Aorta (tissue), 5 donors: ENCODE measurements around the gene RTL10. TPM values are rescaled to one million over a fixed set of nuclear protein-coding genes. Genes with fewer than 3 reads are reported as not detected.

ENCODE experiments used
- ATAC-seq: fragments of 200-7000 bp; cut with Tn5 transposase; one replicate; pipeline ENCODE4 v1.9.1; 2022; ENCODE audit warnings: moderate library complexity; ENCODE audit not compliant: low FRiP score
- DNase-seq, 2 donors: peaks; one replicate each; pipeline ENCODE4 v3.0.0-alpha.2; 2020
- H3K27ac ChIP-seq, 2 donors: one replicate each; pipeline ENCODE4 v1.5.1; 2013; ENCODE audit warnings: low read length in 2 of 2, mild to moderate bottlenecking in 2 of 2, moderate library complexity in 2 of 2, control low read depth in 1 of 2, inconsistent platforms in 1 of 2, low read depth in 1 of 2
- H3K27me3 ChIP-seq, 2 donors: one replicate each; pipeline ENCODE4 v1.6.1; 2013; ENCODE audit warnings: control low read depth in 1 of 2, low read length in 1 of 2, mild to moderate bottlenecking in 1 of 2, moderate library complexity in 1 of 2; ENCODE audit not compliant: insufficient read depth in 2 of 2, control insufficient read depth in 1 of 2
- H3K36me3 ChIP-seq, 2 donors: one replicate each; pipeline ENCODE4 v1.6.1; 2013; ENCODE audit warnings: control low read depth in 1 of 2, low read length in 1 of 2, mild to moderate bottlenecking in 1 of 2; ENCODE audit not compliant: insufficient read depth in 2 of 2, control insufficient read depth in 1 of 2
- H3K4me1 ChIP-seq, 2 donors: one replicate each; pipeline ENCODE4 v1.6.1; 2013; ENCODE audit warnings: low read length in 2 of 2, control low read depth in 1 of 2, mild to moderate bottlenecking in 1 of 2, moderate library complexity in 1 of 2; ENCODE audit not compliant: insufficient read depth in 2 of 2, control insufficient read depth in 1 of 2
- H3K4me3 ChIP-seq, 2 donors: one replicate each; pipeline ENCODE4 v1.5.1; 2013; ENCODE audit warnings: low read length in 2 of 2, control low read depth in 1 of 2, mild to moderate bottlenecking in 1 of 2
- H3K9me3 ChIP-seq: one replicate; pipeline ENCODE4 v1.6.1; 2013; ENCODE audit warnings: mild to moderate bottlenecking, low read length; ENCODE audit not compliant: control insufficient read depth
- WGBS, 2 donors: extraction: QIAGEN DNeasy Blood & Tissue Kit; methylation state at CpG; one replicate each; pipeline ENCODE4 v1.1.7; 2013; 5-methylcytosine and 5-hydroxymethylcytosine counted together
- intact Hi-C, 2 donors: fragments of 100-400 bp; cut with DNase I; formaldehyde crosslinking; loops; one replicate each; pipeline versions ENCODE4 v1.14.2 to v1.15.0; 2022
- long read RNA-seq, 2 donors: library from polyadenylated mRNA; unstranded; transcript quantifications; one replicate each; pipeline ENCODE4 v2.0.0, GENCODE V29; 2020 to 2021
- polyA plus RNA-seq, 2 donors: library from polyadenylated mRNA; stranded (reverse); fragments of 200-250 nt; gene quantifications; one replicate each; pipeline ENCODE4 v1.2.3, GENCODE V29; 2013
- total RNA-seq, 2 donors: library from RNA; stranded (reverse); fragmentation: NEBNext Ultra II Directional; extraction: Animal tissue kit (Norgen Biotek cat#: 25700); gene quantifications; one replicate each; pipeline ENCODE4 v1.2.1, GENCODE V29; 2021
- donor health status: healthy with polysubstance abuse.
- donor health status: Bipolar disorder and iron deficiency.
- donor health status: DM: no; HTN: no; CAD: no.
- donor health status: DM: no; HTN: no; CAD: no.
- donor health status: DM: yes; HTN: yes; CAD: no.

RTL10 gene, protein sequence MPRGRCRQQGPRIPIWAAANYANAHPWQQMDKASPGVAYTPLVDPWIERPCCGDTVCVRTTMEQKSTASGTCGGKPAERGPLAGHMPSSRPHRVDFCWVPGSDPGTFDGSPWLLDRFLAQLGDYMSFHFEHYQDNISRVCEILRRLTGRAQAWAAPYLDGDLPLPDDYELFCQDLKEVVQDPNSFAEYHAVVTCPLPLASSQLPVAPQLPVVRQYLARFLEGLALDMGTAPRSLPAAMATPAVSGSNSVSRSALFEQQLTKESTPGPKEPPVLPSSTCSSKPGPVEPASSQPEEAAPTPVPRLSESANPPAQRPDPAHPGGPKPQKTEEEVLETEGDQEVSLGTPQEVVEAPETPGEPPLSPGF
- 10 to 100 TPM in 1 of 2 donors, 1 to 10 TPM in 1; 7.7 to 16.6 TPM for total RNA-seq
- 1 to 10 TPM; 5.5 to 8.0 TPM for polyA plus RNA-seq
- long read RNA-seq, donor 1, full-length matches to known transcripts = 13 of 24 reads
- long read RNA-seq, donor 1, partial matches to known transcripts = 0 of 24 reads
- long read RNA-seq, donor 1, other reads (novel, unspliced or antisense) = 11 of 24 reads
- long read RNA-seq, donor 2, full-length matches to known transcripts = 1 of 3 reads
- long read RNA-seq, donor 2, partial matches to known transcripts = 0 of 3 reads
- long read RNA-seq, donor 2, other reads (novel, unspliced or antisense) = 2 of 3 reads

DNA sequence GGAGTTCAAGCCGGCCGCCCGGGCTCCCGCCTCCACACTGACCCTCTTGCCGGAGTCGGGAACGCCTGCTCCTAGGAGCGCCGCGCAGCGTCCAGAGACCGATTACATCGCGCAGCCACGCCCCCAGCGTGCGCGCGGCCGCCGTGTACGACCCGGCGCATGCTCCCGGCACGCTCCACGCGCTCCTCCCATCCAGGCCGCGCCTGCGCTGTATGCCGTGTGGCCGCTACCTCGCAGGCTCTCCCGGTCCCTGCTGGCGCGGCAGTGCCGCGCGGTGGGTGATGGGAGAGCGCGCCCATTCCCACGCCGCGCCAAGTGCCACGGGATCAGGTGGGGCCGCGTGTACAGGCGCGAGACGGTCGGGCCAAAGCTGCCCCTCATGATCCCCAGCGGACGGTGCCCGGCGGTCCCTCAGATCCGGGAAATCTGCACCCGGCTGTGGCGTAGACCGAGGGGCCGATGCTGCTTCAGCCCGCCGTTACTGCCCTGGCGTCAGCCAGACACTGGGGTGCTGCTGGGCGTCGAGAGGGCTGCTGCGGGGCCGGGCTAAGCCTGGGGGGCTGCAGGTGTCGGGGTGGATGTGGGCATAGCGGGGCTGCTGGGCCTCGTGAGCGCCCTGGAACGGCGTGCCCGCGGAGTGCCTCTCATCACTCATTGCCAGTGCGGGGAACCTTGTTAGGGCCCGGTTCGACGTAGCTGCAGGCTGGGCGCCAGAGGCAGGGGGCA lies at the start of gene RTL10, which contains the start of gene GNB1L:
Gene RTL10 (minus strand): TSS at position 97 of the 726 bp plus-strand sequence. CDS start 2,613 bp downstream, outside the sequence.
Gene GNB1L (minus strand): TSS at position 97 of the 726 bp plus-strand sequence. CDS start 33,519 bp downstream, outside the sequence.
- intact Hi-C loops = loop anchor here in 1 of 2 donors (10.0 kb wide), 1 partner anchor 60 kb away; no protein-coding TSS in a partner anchor
- H3K4me3 ChIP-seq = peak within 1 kb of the TSS; percentile 59 to 79
- no peaks in the 10 kb centered on the region for H3K27me3 ChIP-seq
- H3K27ac ChIP-seq = peak within 1 kb of the TSS in 1 of 2 donors; percentile 72
- 0% methylated on average over 71 to 81 of the region's 81 CpGs for WGBS, 2 donors
- H3K36me3 ChIP-seq = no peaks in the 10 kb centered on the region
- DNase-seq (peak; percentile 98 to 100), ATAC-seq (peak; percentile 98)
- no peaks in the 10 kb centered on the region for H3K9me3 ChIP-seq
- H3K4me1 ChIP-seq = no peaks in the 10 kb centered on the region

DNA sequence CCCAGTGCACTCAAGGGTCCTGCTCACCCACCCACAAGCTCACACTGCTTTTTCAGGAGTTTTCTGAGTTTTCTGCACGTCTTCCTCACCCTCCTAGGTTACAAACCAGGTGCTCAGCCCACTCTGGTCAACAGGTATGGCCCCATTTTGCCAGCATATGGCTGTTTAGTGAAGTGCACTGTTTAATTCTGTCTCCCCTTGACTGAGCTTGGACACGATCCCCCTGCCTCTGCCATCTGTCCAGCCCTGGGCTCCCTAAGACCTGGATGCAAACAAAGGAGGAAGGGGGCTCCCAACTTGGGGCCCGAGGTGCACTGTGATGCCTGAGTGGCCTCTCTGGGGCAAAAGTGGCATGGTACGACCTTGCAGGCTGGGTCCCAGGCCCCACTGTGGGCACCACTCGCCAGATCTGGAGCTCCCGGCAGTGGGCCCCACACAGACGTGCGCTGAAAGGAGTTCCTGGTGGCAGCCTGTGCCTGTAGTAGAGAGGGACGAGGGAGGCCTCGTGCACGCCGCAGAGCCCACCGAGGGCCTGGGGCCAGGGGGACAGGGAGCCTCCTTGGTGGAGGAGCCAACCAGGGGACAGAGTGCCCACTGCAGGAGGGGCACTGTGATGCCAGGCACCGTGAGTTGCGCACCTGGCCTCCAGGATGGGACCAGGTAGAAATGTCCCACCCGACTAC lies 49.6 kb upstream of the RTL10 start:
- no peaks in the 10 kb centered on the region for H3K4me1 ChIP-seq
- ATAC-seq (no peak), DNase-seq (no peak)
- no peak overlapping the region for H3K27ac ChIP-seq
- intact Hi-C loops = loop anchor here in 1 of 2 donors (5.0 kb wide), 1 partner anchor 157 kb away; no protein-coding TSS in a partner anchor
- H3K36me3 ChIP-seq = peaks cover 0 to 2% of the 10 kb centered on the region in 2 donors
- H3K27me3 ChIP-seq = no peaks in the 10 kb centered on the region
- WGBS, 2 donors = 89 to 90% methylated on average over 16 of the region's 16 CpGs
- H3K4me3 ChIP-seq = no peak overlapping the region
- H3K9me3 ChIP-seq = no peaks in the 10 kb centered on the region

GRCh38 chr22:19903513-19903912 lies 48.8 kb upstream of the RTL10 start:
- Histone ChIP-seq H3K36me3 (peaks cover 0 to 2% of the 10 kb centered on the region in 2 donors), H3K27me3 (no peaks in the 10 kb centered on the region), H3K4me3 (no peak overlapping the region), H3K27ac (no peak overlapping the region), H3K9me3 (no peaks in the 10 kb centered on the region), H3K4me1 (no peaks in the 10 kb centered on the region)
- DNase-seq = no peak
- no peak for ATAC-seq
- intact Hi-C loops = loop anchor here in 1 of 2 donors (5.0 kb wide), 1 partner anchor 156 kb away; no protein-coding TSS in a partner anchor
- 78 to 79% methylated on average over 12 of the region's 12 CpGs for WGBS, 2 donors

DNA sequence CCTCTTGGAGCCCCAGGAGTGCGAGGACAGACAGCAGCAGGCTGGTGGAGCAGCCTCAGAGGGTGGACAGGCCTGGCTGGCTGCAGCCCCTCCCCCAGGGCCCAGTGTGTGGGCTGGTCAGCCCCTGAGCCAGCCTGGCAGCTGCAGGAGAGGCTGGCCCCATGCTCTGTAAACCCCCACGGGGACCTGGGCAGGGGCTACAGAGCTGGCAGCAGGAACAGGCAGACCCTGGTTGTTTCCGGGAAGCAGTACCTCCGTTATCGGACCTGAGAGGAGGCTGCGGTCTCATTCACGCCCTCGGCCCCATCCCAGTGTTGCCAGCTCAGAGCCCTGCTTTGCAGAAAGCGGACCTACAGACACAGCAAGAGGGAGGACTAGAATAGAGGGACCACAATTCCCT lies 48.4 kb upstream of the RTL10 start:
- no peaks in the 10 kb centered on the region for H3K9me3 ChIP-seq
- WGBS, 2 donors = 83 to 86% methylated on average over 9 of the region's 9 CpGs
- no peak overlapping the region for H3K4me3 ChIP-seq
- H3K27ac ChIP-seq = no peak overlapping the region
- DNase-seq (no peak), ATAC-seq (no peak)
- H3K36me3 ChIP-seq = peaks cover 0 to 2% of the 10 kb centered on the region in 2 donors
- intact Hi-C loops = loop anchor here in 1 of 2 donors (5.0 kb wide), 1 partner anchor 156 kb away; no protein-coding TSS in a partner anchor
- H3K4me1 ChIP-seq = no peaks in the 10 kb centered on the region
- no peaks in the 10 kb centered on the region for H3K27me3 ChIP-seq

DNA sequence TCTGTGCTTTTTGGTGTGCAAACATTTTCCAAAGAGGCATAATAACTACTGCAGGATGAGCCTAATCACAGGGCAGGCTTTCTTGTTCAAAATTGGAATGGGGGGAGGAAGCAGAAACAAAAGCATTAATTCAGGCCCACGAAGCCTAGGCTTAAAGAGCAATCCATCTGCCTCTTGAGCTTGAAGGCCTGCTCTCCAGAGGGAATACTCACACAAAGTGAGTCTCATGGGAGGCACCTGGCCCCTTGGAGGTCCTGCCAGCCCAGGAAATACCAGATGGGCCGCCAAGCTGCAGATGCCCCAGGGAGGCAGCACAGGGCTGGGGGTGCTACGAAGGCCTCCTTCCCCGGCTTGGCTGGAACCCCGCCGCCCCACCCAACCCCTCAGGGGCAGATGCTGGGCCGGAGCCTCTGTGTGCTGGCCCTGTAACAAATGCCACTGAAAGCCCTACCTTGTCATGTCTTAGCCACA lies 47.6 kb upstream of the RTL10 start:
- H3K4me3 ChIP-seq = no peak overlapping the region
- no peaks in the 10 kb centered on the region for H3K9me3 ChIP-seq
- no peak overlapping the region for H3K27ac ChIP-seq
- intact Hi-C loops = loop anchor here in 1 of 2 donors (5.0 kb wide), 1 partner anchor 155 kb away; no protein-coding TSS in a partner anchor
- no peaks in the 10 kb centered on the region for H3K4me1 ChIP-seq
- WGBS, 2 donors = 93 to 94% methylated on average over 7 of the region's 7 CpGs
- no peaks in the 10 kb centered on the region for H3K27me3 ChIP-seq
- H3K36me3 ChIP-seq = peaks cover 0 to 2% of the 10 kb centered on the region in 2 donors
- ATAC-seq (no peak), DNase-seq (no peak)

- no peaks in the 10 kb centered on the region for H3K9me3 ChIP-seq
- H3K27me3 ChIP-seq = no peaks in the 10 kb centered on the region
- no peak for DNase-seq
- H3K4me3 ChIP-seq = no peak overlapping the region
- intact Hi-C loops = loop anchor here in 1 of 2 donors (5.0 kb wide), 1 partner anchor 154 kb away; no protein-coding TSS in a partner anchor
- no peak overlapping the region for H3K27ac ChIP-seq
- no peak for ATAC-seq
- H3K36me3 ChIP-seq = peaks cover 0 to 2% of the 10 kb centered on the region in 2 donors
- no peaks in the 10 kb centered on the region for H3K4me1 ChIP-seq
- WGBS, 2 donors = 89 to 90% methylated on average over 11 of the region's 11 CpGs
Measured at GRCh38 chr22:19901577-19902244, 47.0 kb upstream of the RTL10 start.

GRCh38 chr22:19900707-19901436 lies 46.2 kb upstream of the RTL10 start:
- Histone ChIP-seq H3K9me3 (no peaks in the 10 kb centered on the region), H3K4me1 (no peaks in the 10 kb centered on the region), H3K27me3 (no peaks in the 10 kb centered on the region), H3K27ac (no peak overlapping the region), H3K4me3 (no peak overlapping the region), H3K36me3 (peaks cover 0 to 2% of the 10 kb centered on the region in 2 donors)
- ATAC-seq = no peak
- intact Hi-C loops = loop anchor here in 1 of 2 donors (5.0 kb wide), 1 partner anchor 154 kb away; no protein-coding TSS in a partner anchor
- 86 to 89% methylated on average over 13 of the region's 13 CpGs for WGBS, 2 donors
- DNase-seq = no peak
